ENCODE measurements around the gene GSTA4. TPM values are rescaled to one million over a fixed set of nuclear protein-coding genes. Genes with fewer than 3 reads are reported as not detected.
"Not testable (repeated sequence)": the region's sequence is repeated elsewhere in the genome, so short reads cannot be mapped to it uniquely, and the experiment has no call there.

The GSTA4 gene
- polyA plus RNA-seq, 4 donors = 11.3 to 81.0 (median 22.5) TPM

DNA sequence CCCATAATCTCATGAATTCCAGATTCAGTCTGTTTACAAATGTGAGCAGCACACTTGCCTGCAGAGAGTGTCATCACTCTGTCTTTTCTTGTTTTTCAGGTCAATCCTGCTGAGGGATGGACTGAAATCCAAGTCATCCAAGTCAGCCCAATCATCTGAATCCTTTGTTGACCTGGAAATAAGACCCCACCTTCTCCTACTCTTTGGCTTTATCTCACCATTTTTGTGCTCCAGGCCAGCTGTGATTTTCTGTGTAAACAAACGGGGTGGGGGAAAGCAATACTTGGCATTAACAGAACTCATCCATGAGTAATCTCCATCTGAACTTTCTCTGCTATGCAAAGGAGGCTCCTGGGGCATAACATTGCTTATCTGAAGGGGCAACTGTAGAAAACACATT lies 16.9 kb upstream of the GSTA4 start:
- peaks cover 0 to 68% (median 3%) of the 10 kb centered on the region in 3 donors for H3K4me1 ChIP-seq (ENCODE audit: control insufficient read depth in 3 of 3, insufficient read depth in 2 of 3, low read depth in 1 of 3, low read length in 2 of 3)
- no peak for FAIRE-seq
- 43 to 56% (median 45%) methylated on average over 1 of the region's 1 CpG for WGBS, 3 donors

DNA sequence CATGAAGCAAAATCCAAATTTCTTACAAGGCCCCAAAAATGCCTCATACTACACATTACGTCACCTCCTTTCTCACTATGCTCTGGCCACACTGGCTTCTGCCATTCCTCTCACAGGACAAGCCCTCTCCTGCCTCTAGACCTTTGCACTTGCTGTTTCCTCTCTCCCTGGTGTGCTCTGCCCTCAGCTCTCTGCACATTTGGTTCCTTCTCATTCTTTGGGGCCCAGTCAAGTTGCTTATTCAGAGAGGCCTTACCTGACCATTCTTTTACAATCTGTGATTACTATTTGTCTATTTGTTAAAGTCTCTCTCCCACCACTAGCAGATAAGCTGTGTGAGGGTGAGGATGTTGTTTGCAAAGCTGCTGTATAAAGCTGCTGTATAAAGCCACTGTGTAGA lies 15.4 kb upstream of the GSTA4 start:
- DNase-seq (peak in 1 of 2 donors; percentile 72), FAIRE-seq (no peak)
- Histone ChIP-seq H3K27me3 (ENCODE audit: control insufficient read depth in 3 of 3, insufficient read depth in 3 of 3, low read length in 3 of 3) (no peaks in the 10 kb centered on the region), H3K27ac (ENCODE audit: low read depth in 1 of 3, low read length in 2 of 3) (peak overlapping the region in 1 of 3 donors; percentile 79), H3K9me3 (ENCODE audit: control insufficient read depth in 2 of 2, insufficient read depth in 1 of 2, low read depth in 1 of 2, low read length in 1 of 2) (no peaks in the 10 kb centered on the region), H3K4me3 (ENCODE audit: low read depth in 1 of 3, low read length in 3 of 3) (no peak overlapping the region), H3K36me3 (ENCODE audit: control insufficient read depth in 3 of 3, insufficient read depth in 2 of 3, low read depth in 1 of 3, low read length in 3 of 3) (peaks cover 18 to 58% (median 46%) of the 10 kb centered on the region in 3 donors), H3K4me1 (ENCODE audit: control insufficient read depth in 3 of 3, insufficient read depth in 2 of 3, low read depth in 1 of 3, low read length in 2 of 3) (peaks cover 0 to 63% (median 3%) of the 10 kb centered on the region in 3 donors)
- WGBS, 3 donors = 95 to 100% (median 97%) methylated on average over 1 of the region's 1 CpG

More for the DNA sequence above, 16.9 kb upstream of the GSTA4 start:
- peak overlapping the region in 1 of 3 donors; percentile 79 for H3K27ac ChIP-seq (ENCODE audit: low read depth in 1 of 3, low read length in 2 of 3)
- no peak for DNase-seq
- no peaks in the 10 kb centered on the region for H3K27me3 ChIP-seq (ENCODE audit: control insufficient read depth in 3 of 3, insufficient read depth in 3 of 3, low read length in 3 of 3)
- no peaks in the 10 kb centered on the region for H3K9me3 ChIP-seq (ENCODE audit: control insufficient read depth in 2 of 2, insufficient read depth in 1 of 2, low read depth in 1 of 2, low read length in 1 of 2)
- H3K36me3 ChIP-seq (ENCODE audit: control insufficient read depth in 3 of 3, insufficient read depth in 2 of 3, low read depth in 1 of 3, low read length in 3 of 3) = peaks cover 12 to 55% (median 39%) of the 10 kb centered on the region in 3 donors
- H3K4me3 ChIP-seq (ENCODE audit: low read depth in 1 of 3, low read length in 3 of 3) = peak overlapping the region in 1 of 3 donors; percentile 6

DNA sequence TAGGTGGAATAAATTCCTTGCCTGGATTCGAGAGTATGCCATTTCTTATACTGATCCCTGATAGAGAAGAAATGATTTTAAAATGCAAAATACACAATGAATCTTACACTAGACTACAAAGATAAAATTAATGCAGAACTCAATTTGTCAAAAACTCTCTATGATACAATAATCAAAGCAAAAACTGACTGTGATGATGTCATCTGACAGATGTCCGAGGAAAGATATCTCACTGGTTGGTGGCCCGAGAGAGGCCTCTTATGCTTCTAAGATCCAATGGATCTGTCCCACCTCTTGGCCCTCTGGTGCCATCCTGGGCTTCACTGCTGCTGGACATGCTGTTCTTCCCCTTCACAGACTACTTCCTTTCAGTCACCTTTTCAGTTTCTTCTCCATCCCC lies 14.4 kb upstream of the GSTA4 start:
- FAIRE-seq (no peak), DNase-seq (no peak)
- Histone ChIP-seq H3K9me3 (ENCODE audit: control insufficient read depth in 2 of 2, insufficient read depth in 1 of 2, low read depth in 1 of 2, low read length in 1 of 2) (no peaks in the 10 kb centered on the region), H3K4me3 (ENCODE audit: low read depth in 1 of 3, low read length in 3 of 3) (no peak overlapping the region), H3K4me1 (ENCODE audit: control insufficient read depth in 3 of 3, insufficient read depth in 2 of 3, low read depth in 1 of 3, low read length in 2 of 3) (peaks cover 0 to 53% (median 3%) of the 10 kb centered on the region in 3 donors), H3K27me3 (ENCODE audit: control insufficient read depth in 3 of 3, insufficient read depth in 3 of 3, low read length in 3 of 3) (no peaks in the 10 kb centered on the region), H3K36me3 (ENCODE audit: control insufficient read depth in 3 of 3, insufficient read depth in 2 of 3, low read depth in 1 of 3, low read length in 3 of 3) (peaks cover 18 to 63% (median 47%) of the 10 kb centered on the region in 3 donors), H3K27ac (ENCODE audit: low read depth in 1 of 3, low read length in 2 of 3) (peak overlapping the region in 1 of 3 donors; percentile 79)
- WGBS, 3 donors = 91 to 96% (median 95%) methylated on average over 3 of the region's 3 CpGs

DNA sequence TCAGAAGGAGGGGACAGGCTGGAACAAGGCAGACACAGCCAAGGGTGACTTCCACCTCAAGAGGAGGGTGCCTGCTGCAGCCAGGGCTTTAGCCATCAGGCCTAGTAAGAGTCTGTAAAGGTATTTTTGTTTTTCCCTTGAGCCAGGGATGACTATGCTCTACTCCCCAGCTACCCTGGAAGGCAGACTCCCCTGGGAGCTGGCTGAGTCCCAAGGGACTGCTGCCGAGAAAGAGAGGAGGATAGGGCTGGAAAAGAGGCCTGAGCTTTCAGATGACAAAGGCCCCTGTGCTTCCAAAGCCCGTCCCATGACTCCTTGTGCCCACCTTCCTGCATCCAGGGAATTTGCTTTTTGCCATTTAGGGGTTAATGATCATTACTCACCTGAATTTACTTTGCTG lies 14.0 kb upstream of the GSTA4 start:
- no peaks in the 10 kb centered on the region for H3K27me3 ChIP-seq (ENCODE audit: control insufficient read depth in 3 of 3, insufficient read depth in 3 of 3, low read length in 3 of 3)
- no peak overlapping the region for H3K27ac ChIP-seq (ENCODE audit: low read depth in 1 of 3, low read length in 2 of 3)
- FAIRE-seq = no peak
- peaks cover 18 to 63% (median 49%) of the 10 kb centered on the region in 3 donors for H3K36me3 ChIP-seq (ENCODE audit: control insufficient read depth in 3 of 3, insufficient read depth in 2 of 3, low read depth in 1 of 3, low read length in 3 of 3)
- no peaks in the 10 kb centered on the region for H3K9me3 ChIP-seq (ENCODE audit: control insufficient read depth in 2 of 2, insufficient read depth in 1 of 2, low read depth in 1 of 2, low read length in 1 of 2)
- no peak overlapping the region for H3K4me3 ChIP-seq (ENCODE audit: low read depth in 1 of 3, low read length in 3 of 3)
- WGBS, 3 donors = 84 to 92% (median 89%) methylated on average over 2 of the region's 2 CpGs
- H3K4me1 ChIP-seq (ENCODE audit: control insufficient read depth in 3 of 3, insufficient read depth in 2 of 3, low read depth in 1 of 3, low read length in 2 of 3) = peaks cover 0 to 49% (median 3%) of the 10 kb centered on the region in 3 donors
- no peak for DNase-seq

DNA sequence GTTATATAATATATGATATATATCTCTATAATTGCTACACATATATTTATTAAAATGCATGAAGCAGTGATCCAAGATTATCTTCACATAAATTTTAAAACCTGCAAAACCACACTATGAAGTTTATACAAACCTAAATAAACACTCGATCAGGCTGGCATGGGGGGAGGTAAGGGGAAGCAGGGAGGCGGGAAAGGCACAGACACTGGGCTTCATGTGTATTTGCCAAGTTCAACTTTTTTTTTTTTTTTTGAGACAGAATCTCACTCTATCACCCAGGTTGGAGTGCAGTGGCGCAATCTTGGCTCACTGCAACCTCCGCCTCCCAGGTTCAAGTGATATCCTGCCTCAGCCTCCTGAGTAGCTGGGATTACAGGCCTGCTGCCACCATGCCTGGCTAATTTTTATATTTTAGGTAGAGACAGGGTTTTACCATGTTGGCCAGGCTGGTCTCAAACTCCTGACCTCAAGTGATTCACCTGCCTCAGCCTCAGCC lies 13.2 kb upstream of the GSTA4 start:
- not testable (repeated sequence) for DNase-seq; H3K9me3 ChIP-seq (ENCODE audit: control insufficient read depth in 2 of 2, insufficient read depth in 1 of 2, low read depth in 1 of 2, low read length in 1 of 2); H3K27ac ChIP-seq (ENCODE audit: low read depth in 1 of 3, low read length in 2 of 3); H3K27me3 ChIP-seq (ENCODE audit: control insufficient read depth in 3 of 3, insufficient read depth in 3 of 3, low read length in 3 of 3); FAIRE-seq; H3K4me3 ChIP-seq (ENCODE audit: low read depth in 1 of 3, low read length in 3 of 3)
- 96 to 98% (median 98%) methylated on average over 4 of the region's 4 CpGs for WGBS, 3 donors
- Histone ChIP-seq H3K4me1 (ENCODE audit: control insufficient read depth in 3 of 3, insufficient read depth in 2 of 3, low read depth in 1 of 3, low read length in 2 of 3) (peaks cover 0 to 43% (median under 1%) of the 10 kb centered on the region in 3 donors), H3K36me3 (ENCODE audit: control insufficient read depth in 3 of 3, insufficient read depth in 2 of 3, low read depth in 1 of 3, low read length in 3 of 3) (peaks cover 18 to 62% (median 48%) of the 10 kb centered on the region in 3 donors)

DNA sequence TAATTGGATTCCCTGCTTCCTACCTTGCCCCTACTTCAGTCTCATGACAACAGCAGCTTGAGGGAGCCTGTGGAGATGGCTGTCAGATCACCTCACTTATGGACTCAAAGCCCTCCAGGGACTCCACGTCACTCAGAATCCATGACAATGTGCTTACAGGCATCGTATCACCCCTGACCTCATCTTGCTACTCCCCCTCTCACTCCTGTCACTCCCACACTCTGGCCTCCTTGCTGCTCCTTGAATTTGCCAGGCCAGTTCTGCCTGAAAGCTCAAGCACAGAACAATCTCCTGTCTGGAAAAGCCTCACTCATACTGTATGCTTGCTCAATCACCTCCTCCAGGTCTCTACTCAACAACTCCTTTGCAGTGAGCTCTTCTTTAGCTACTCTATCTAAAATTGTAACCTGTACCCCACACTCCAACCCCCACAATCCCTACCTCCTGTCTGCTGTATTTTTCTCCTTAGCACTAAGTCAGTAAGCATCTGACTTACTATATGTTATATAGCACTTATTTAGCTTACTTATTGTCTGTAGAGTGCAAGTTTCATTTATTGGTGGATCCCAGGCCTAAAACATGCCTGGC lies 10.7 kb upstream of the GSTA4 start:
- FAIRE-seq (no peak), DNase-seq (no peak)
- Histone ChIP-seq H3K4me3 (ENCODE audit: low read depth in 1 of 3, low read length in 3 of 3) (no peak overlapping the region), H3K36me3 (ENCODE audit: control insufficient read depth in 3 of 3, insufficient read depth in 2 of 3, low read depth in 1 of 3, low read length in 3 of 3) (peaks cover 11 to 50% (median 36%) of the 10 kb centered on the region in 3 donors), H3K27ac (ENCODE audit: low read depth in 1 of 3, low read length in 2 of 3) (no peak overlapping the region), H3K27me3 (ENCODE audit: control insufficient read depth in 3 of 3, insufficient read depth in 3 of 3, low read length in 3 of 3) (no peaks in the 10 kb centered on the region), H3K4me1 (ENCODE audit: control insufficient read depth in 3 of 3, insufficient read depth in 2 of 3, low read depth in 1 of 3, low read length in 2 of 3) (peaks cover 0 to 22% (median 0%) of the 10 kb centered on the region in 3 donors), H3K9me3 (ENCODE audit: control insufficient read depth in 2 of 2, insufficient read depth in 1 of 2, low read depth in 1 of 2, low read length in 1 of 2) (no peaks in the 10 kb centered on the region)
- WGBS, 3 donors = 86 to 100% (median 90%) methylated on average over 2 of the region's 2 CpGs

DNA sequence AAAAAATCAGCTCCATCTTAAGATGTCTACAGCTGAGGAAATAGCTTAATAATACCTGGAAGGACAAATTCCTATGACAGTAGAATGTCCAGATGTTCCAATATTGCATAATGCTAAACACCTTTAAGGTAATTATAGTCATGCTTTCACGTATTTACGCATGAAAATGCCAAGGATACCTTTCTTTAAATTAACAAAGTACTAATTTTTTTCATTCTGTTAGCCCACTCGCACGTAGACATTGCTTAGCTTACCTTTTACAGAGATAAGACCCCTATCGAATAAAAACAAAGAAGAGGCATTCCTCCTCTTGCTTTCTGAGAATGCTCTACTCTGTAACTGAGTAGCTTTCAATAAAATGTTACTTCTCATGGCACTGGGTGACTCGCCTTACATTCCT lies 4.4 kb upstream of the GSTA4 start:
- H3K27ac ChIP-seq (ENCODE audit: low read depth in 1 of 3, low read length in 2 of 3) = no peak overlapping the region
- WGBS, 3 donors = 86 to 89% (median 87%) methylated on average over 6 of the region's 6 CpGs
- peaks cover 0 to 9% (median 0%) of the 10 kb centered on the region in 3 donors for H3K4me1 ChIP-seq (ENCODE audit: control insufficient read depth in 3 of 3, insufficient read depth in 2 of 3, low read depth in 1 of 3, low read length in 2 of 3)
- no peaks in the 10 kb centered on the region for H3K9me3 ChIP-seq (ENCODE audit: control insufficient read depth in 2 of 2, insufficient read depth in 1 of 2, low read depth in 1 of 2, low read length in 1 of 2)
- no peaks in the 10 kb centered on the region for H3K27me3 ChIP-seq (ENCODE audit: control insufficient read depth in 3 of 3, insufficient read depth in 3 of 3, low read length in 3 of 3)
- no peak for DNase-seq
- H3K4me3 ChIP-seq (ENCODE audit: low read depth in 1 of 3, low read length in 3 of 3) = no peak overlapping the region
- no peak for FAIRE-seq
- peaks cover 0 to 9% (median 3%) of the 10 kb centered on the region in 3 donors for H3K36me3 ChIP-seq (ENCODE audit: control insufficient read depth in 3 of 3, insufficient read depth in 2 of 3, low read depth in 1 of 3, low read length in 3 of 3)

DNA sequence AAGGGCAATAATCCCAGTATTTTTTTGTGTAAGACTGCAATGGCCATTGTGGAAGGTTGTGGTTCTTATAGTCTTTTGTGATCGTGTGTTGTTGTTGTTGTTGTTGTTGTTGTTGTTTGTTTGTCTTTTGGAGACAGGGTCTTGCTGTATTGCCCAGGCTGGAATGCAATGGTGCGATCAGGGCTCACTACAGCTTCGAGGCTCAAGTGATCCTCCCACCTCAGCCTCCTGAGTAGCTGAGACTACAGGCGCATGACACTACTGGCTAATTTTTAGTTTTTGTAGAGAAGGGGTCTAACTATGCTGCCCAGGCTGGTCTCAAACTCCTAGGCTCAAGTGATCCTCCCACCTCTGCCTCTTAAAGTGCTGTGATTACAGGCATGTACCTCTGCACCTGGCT lies 3.5 kb upstream of the GSTA4 start:
- H3K36me3 ChIP-seq (ENCODE audit: control insufficient read depth in 3 of 3, insufficient read depth in 2 of 3, low read depth in 1 of 3, low read length in 3 of 3) = peaks cover 0 to 8% (median 0%) of the 10 kb centered on the region in 3 donors
- DNase-seq = no peak
- no peak for FAIRE-seq
- 87 to 92% (median 91%) methylated on average over 4 of the region's 4 CpGs for WGBS, 3 donors
- H3K27me3 ChIP-seq (ENCODE audit: control insufficient read depth in 3 of 3, insufficient read depth in 3 of 3, low read length in 3 of 3) = no peaks in the 10 kb centered on the region
- H3K4me3 ChIP-seq (ENCODE audit: low read depth in 1 of 3, low read length in 3 of 3) = no peak overlapping the region
- H3K4me1 ChIP-seq (ENCODE audit: control insufficient read depth in 3 of 3, insufficient read depth in 2 of 3, low read depth in 1 of 3, low read length in 2 of 3) = peaks cover 0 to 9% (median 0%) of the 10 kb centered on the region in 3 donors
- H3K27ac ChIP-seq (ENCODE audit: low read depth in 1 of 3, low read length in 2 of 3) = no peak overlapping the region
- no peaks in the 10 kb centered on the region for H3K9me3 ChIP-seq (ENCODE audit: control insufficient read depth in 2 of 2, insufficient read depth in 1 of 2, low read depth in 1 of 2, low read length in 1 of 2)
